ENCODE results near the gene CADPS. TPM values are rescaled to one million over a fixed set of nuclear protein-coding genes. Genes with fewer than 3 reads are reported as not detected.

Gene CADPS
- polyA plus RNA-seq, 1 experiment, result 0.12 TPM

- POLR2A ChIA-PET, result no interaction called here
- Histone ChIP-seq H3K27me3 (ENCODE audit: control insufficient read depth, insufficient read depth, low read length) (peaks cover 87% of the 10 kb centered on the region), H3K9me3 (ENCODE audit: control insufficient read depth, insufficient read depth, low read length) (peaks cover 3% of the 10 kb centered on the region; the same call in 1 of the 2 replicates), H3K4me3 (ENCODE audit: low read depth, low read length) (no peak overlapping the region), H3K27ac (ENCODE audit: low read depth, low read length) (no peak overlapping the region)
- TF ChIP-seq, protein P1, sequence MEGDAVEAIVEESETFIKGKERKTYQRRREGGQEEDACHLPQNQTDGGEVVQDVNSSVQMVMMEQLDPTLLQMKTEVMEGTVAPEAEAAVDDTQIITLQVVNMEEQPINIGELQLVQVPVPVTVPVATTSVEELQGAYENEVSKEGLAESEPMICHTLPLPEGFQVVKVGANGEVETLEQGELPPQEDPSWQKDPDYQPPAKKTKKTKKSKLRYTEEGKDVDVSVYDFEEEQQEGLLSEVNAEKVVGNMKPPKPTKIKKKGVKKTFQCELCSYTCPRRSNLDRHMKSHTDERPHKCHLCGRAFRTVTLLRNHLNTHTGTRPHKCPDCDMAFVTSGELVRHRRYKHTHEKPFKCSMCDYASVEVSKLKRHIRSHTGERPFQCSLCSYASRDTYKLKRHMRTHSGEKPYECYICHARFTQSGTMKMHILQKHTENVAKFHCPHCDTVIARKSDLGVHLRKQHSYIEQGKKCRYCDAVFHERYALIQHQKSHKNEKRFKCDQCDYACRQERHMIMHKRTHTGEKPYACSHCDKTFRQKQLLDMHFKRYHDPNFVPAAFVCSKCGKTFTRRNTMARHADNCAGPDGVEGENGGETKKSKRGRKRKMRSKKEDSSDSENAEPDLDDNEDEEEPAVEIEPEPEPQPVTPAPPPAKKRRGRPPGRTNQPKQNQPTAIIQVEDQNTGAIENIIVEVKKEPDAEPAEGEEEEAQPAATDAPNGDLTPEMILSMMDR (IDR thresholded peaks at IDR 0.05; ENCODE audit: low read depth, low read length), result no peak
- CTCF ChIA-PET, result interaction anchor here (0.9 kb wide), 1 partner anchor 33 kb away, joined by 4 read pairs; no protein-coding TSS in a partner anchor
- no peak for DNase-seq (ENCODE audit: low read depth, low spot score)
Measured at GRCh38 chr3:62369476-62369743, 505.8 kb downstream of the CADPS start.

DNA sequence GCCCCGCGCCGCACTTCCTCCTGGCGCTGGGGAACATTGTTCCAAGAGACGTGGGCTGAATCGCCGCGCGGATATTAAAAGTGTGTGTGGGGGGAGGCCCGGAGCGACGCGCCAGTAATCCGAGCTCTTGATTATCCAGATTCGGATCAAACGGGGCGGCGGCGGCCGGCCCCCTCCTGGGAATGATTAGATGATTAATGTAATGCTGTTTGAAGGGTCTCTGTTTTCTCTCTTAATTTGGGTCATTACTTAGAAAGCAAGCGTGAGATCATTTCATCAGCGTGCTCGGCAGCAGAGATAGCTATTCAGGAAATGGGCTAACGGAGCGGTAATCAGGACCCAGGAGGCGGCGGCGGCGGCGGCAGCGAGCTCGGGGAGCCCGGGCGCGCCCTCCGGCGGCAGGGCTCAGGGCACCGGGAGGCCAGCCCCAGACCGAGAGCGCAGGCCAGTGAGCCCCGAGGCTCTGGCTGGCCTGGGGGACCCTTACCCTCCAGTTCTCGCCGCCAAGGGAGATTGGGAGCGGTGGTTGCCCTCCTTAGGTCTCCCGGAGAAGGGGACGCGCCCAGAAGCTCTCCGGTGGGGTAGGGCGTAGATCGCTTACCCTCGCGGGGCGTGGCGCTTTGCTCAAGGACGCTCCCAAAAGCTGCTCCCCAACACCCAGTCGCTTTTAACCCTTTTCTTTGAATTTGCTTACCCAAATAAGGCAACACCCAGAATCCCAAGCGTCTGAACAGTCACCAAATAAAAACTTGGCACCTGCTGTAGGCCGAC lies 506.3 kb downstream of the CADPS start:
- Histone ChIP-seq H3K27me3 (ENCODE audit: control insufficient read depth, insufficient read depth, low read length) (peaks cover 82% of the 10 kb centered on the region), H3K4me3 (ENCODE audit: low read depth, low read length) (no peak overlapping the region), H3K9me3 (ENCODE audit: control insufficient read depth, insufficient read depth, low read length) (peaks cover 3% of the 10 kb centered on the region; the same call in 1 of the 2 replicates), H3K27ac (ENCODE audit: low read depth, low read length) (no peak overlapping the region)
- TF ChIP-seq, protein P1 (IDR thresholded peaks at IDR 0.05; ENCODE audit: low read depth, low read length), result no peak
- CTCF ChIA-PET, result interaction anchor here (0.9 kb wide), 1 partner anchor 33 kb away, joined by 4 read pairs; no protein-coding TSS in a partner anchor
- no peak for DNase-seq (ENCODE audit: low read depth, low spot score)
- POLR2A ChIA-PET, result no interaction called here

- TF ChIP-seq, protein P1 (IDR thresholded peaks at IDR 0.05; ENCODE audit: low read depth, low read length), result no peak
- CTCF ChIA-PET, result no interaction called here
- H3K27me3 ChIP-seq (ENCODE audit: control insufficient read depth, insufficient read depth, low read length), result peaks cover 77% of the 10 kb centered on the region
Measured at GRCh38 chr3:62368290-62368704, 506.9 kb downstream of the CADPS start.

GRCh38 chr3:62367763-62368195 lies 507.4 kb downstream of the CADPS start:
- peaks cover 72% of the 10 kb centered on the region for H3K27me3 ChIP-seq (ENCODE audit: control insufficient read depth, insufficient read depth, low read length)
- no peak overlapping the region for H3K27ac ChIP-seq (ENCODE audit: low read depth, low read length)
- DNase-seq (ENCODE audit: low read depth, low spot score), result no peak
- TF ChIP-seq, protein P1 (IDR thresholded peaks at IDR 0.05; ENCODE audit: low read depth, low read length), result no peak
- peaks cover 3% of the 10 kb centered on the region; the same call in 1 of the 2 replicates for H3K9me3 ChIP-seq (ENCODE audit: control insufficient read depth, insufficient read depth, low read length)
- ChIA-PET CTCF (no interaction called here), POLR2A (no interaction called here)
- H3K4me3 ChIP-seq (ENCODE audit: low read depth, low read length), result no peak overlapping the region

More at GRCh38 chr3:62368290-62368704, 506.9 kb downstream of the CADPS start:
- Histone ChIP-seq H3K4me3 (ENCODE audit: low read depth, low read length) (no peak overlapping the region), H3K9me3 (ENCODE audit: control insufficient read depth, insufficient read depth, low read length) (peaks cover 3% of the 10 kb centered on the region; the same call in 1 of the 2 replicates), H3K27ac (ENCODE audit: low read depth, low read length) (no peak overlapping the region)
- DNase-seq (ENCODE audit: low read depth, low spot score), result no peak
- POLR2A ChIA-PET, result no interaction called here

DNA sequence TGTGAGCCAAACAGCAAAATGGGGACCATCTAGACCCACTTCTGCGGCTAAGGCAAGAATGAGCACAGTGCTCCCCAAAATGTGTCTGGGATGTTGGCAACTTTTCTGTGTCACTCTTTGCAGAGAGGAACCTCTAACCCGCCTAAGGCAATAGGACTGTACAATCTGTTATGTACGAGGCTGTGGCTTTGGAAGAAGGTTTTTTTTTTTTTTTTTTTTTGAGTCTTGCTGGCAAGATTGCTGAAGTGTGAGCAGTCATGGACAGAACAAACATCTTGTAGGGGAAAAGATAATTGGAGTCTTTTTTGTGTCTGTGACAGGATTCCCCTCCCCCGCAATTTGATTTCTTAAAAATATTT lies 509.1 kb downstream of the CADPS start:
- Histone ChIP-seq H3K27ac (ENCODE audit: low read depth, low read length) (no peak overlapping the region), H3K27me3 (ENCODE audit: control insufficient read depth, insufficient read depth, low read length) (peaks cover 56% of the 10 kb centered on the region), H3K9me3 (ENCODE audit: control insufficient read depth, insufficient read depth, low read length) (no peaks in the 10 kb centered on the region; the same call in 1 of the 2 replicates), H3K4me3 (ENCODE audit: low read depth, low read length) (no peak overlapping the region)
- no peak for DNase-seq (ENCODE audit: low read depth, low spot score)
- ChIA-PET CTCF (no interaction called here), POLR2A (no interaction called here)
- TF ChIP-seq, protein P1 (IDR thresholded peaks at IDR 0.05; ENCODE audit: low read depth, low read length), result no peak
